MCF 10A (cell line): Measurements from ENCODE around the gene NEBL. TPM values are rescaled to one million over a fixed set of nuclear protein-coding genes. Genes with fewer than 3 reads are reported as not detected.

Experiments used
- BruUV-seq: library from RNA; stranded (reverse); fragments of 400-500 nt; replicated peaks from 2 replicates; lab custom pipeline; 2021; lab: Mats Ljungman, UMichigan
- CTCF ChIA-PET: fragments of 300-600 bp; sonication (Branson Sonifier 250); formaldehyde crosslinking; extraction: SDS; loops from one replicate; lab custom pipeline; 2021; ENCODE audit warnings: antibody characterized with exemption, inconsistent platforms; lab: Yijun Ruan, JAX
- POLR2A ChIA-PET: fragments of 300-600, 350-650 bp; sonication (Branson Sonifier 250); formaldehyde crosslinking; extraction: SDS; loops from one replicate; lab custom pipeline; 2020; ENCODE audit warnings: antibody characterized with exemption, inconsistent platforms; lab: Yijun Ruan, JAX
- DNase-seq: peaks from one replicate; pipeline ENCODE4 v3.0.0-alpha.2; 2018; ENCODE audit not compliant: unreplicated experiment
- H3K27ac Mint-ChIP-seq: one replicate; pipeline ENCODE4 v1.8.0; 2022; ENCODE audit warnings: mild to moderate bottlenecking, low read depth, mixed read lengths; ENCODE audit not compliant: unreplicated experiment
- H3K27me3 Mint-ChIP-seq: one replicate; pipeline ENCODE4 v1.8.0; 2022; ENCODE audit warnings: mixed read lengths; ENCODE audit not compliant: insufficient read depth, unreplicated experiment
- H3K36me3 Mint-ChIP-seq: one replicate; pipeline ENCODE4 v1.8.0; 2022; ENCODE audit warnings: mild to moderate bottlenecking, moderate library complexity, mixed read lengths; ENCODE audit not compliant: insufficient read depth, unreplicated experiment
- H3K4me1 Mint-ChIP-seq: one replicate; pipeline ENCODE4 v1.8.0; 2022; ENCODE audit warnings: mixed read lengths; ENCODE audit not compliant: insufficient read depth, unreplicated experiment
- H3K4me3 Mint-ChIP-seq: one replicate; pipeline ENCODE4 v1.8.0; 2022; ENCODE audit warnings: mild to moderate bottlenecking, moderate library complexity, mixed read lengths; ENCODE audit not compliant: unreplicated experiment
- H3K9me3 Mint-ChIP-seq: one replicate; pipeline ENCODE4 v1.8.0; 2022; ENCODE audit warnings: mixed read lengths; ENCODE audit not compliant: unreplicated experiment
- intact Hi-C: fragments of 100-400 bp; cut with micrococcal nuclease; formaldehyde crosslinking; loops from 2 replicates; pipeline ENCODE4 v1.14.1; 2022
- total RNA-seq: library from RNA; stranded (reverse); gene quantifications from 2 replicates; pipeline ENCODE4 v1.2.3, GENCODE V29; 2022
- TF ChIP-seq, protein P1 (sequence below): fragments of 200-600 bp; IDR thresholded peaks from one replicate; pipeline ENCODE4 v1.8.0; 2022; ENCODE audit warnings: antibody characterized with exemption, mild to moderate bottlenecking; ENCODE audit not compliant: unreplicated experiment

NEBL gene
- total RNA-seq, 1 experiment from 2014 or later: 30.6 TPM

DNA sequence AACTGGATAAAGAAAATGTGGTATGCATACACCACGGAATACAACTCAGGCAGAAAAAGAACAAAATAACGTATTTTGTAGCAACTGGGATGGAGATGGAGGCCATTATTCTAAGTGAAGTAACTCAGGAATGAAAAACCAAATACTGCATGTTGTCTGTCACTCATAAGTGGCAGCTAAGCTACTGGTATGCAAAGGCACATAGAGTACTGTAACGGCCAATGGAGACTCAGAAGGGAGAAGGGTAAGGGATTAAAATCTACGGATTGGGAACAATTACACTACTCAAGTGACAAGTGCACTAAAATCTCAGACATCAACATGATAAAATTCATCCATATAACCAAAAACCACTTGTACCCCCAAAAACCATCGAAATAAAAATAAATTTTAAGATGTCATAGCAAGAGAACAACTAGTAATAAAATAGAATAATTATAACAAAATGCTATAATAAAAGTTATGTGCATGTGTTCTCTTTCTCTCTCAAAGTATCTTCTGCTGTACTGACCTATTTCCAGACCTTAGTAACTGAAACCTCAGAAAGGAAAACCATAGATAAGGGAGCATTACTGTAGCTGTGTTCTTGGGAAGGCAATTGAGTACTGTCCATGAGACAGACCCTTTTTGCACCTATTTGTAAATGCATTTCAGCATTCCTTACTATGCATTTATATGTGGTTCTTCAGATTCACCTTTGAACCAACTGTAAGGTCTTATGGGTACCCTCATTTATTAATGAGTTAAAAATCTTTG lies 6.7 kb upstream of the NEBL start:
- intact Hi-C loops: no loop called here
- no peak for DNase-seq
- ChIA-PET POLR2A (interaction anchor here (0.9 kb wide), 1 partner anchor 18 kb away, joined by 3 read pairs; no protein-coding TSS in a partner anchor), CTCF (interaction anchor here (1.3 kb wide), 1 partner anchor 49 kb away, joined by 3 read pairs; no protein-coding TSS in a partner anchor)
- no peaks in the 10 kb centered on the region for H3K27me3 Mint-ChIP-seq
- no TSS peak for BruUV-seq
- H3K4me3 Mint-ChIP-seq: no peak overlapping the region
- H3K9me3 Mint-ChIP-seq: no peaks in the 10 kb centered on the region
- H3K36me3 Mint-ChIP-seq: peaks cover 6% of the 10 kb centered on the region
- H3K4me1 Mint-ChIP-seq: peaks cover 2% of the 10 kb centered on the region
- TF ChIP-seq, protein P1, sequence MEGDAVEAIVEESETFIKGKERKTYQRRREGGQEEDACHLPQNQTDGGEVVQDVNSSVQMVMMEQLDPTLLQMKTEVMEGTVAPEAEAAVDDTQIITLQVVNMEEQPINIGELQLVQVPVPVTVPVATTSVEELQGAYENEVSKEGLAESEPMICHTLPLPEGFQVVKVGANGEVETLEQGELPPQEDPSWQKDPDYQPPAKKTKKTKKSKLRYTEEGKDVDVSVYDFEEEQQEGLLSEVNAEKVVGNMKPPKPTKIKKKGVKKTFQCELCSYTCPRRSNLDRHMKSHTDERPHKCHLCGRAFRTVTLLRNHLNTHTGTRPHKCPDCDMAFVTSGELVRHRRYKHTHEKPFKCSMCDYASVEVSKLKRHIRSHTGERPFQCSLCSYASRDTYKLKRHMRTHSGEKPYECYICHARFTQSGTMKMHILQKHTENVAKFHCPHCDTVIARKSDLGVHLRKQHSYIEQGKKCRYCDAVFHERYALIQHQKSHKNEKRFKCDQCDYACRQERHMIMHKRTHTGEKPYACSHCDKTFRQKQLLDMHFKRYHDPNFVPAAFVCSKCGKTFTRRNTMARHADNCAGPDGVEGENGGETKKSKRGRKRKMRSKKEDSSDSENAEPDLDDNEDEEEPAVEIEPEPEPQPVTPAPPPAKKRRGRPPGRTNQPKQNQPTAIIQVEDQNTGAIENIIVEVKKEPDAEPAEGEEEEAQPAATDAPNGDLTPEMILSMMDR: no peak
- no peak overlapping the region for H3K27ac Mint-ChIP-seq

DNA sequence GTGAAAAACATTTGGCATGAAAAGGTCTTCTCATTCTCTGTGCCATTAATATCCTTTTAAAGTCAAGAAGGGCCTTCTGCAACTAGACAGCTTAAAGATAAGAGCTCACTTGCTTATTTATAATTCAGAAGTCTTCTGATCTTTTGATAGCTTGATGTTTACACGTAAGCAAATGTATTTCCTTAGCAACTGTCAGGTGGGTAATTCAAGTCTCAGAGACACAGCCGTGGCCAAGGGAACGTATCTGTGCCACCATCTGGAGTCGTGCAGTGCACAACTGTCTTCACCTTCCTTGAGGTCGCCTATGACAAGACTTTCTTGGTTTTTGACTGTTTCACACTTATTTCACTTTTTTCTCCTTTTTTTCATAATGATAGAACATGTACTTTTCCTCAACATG lies 4.0 kb upstream of the NEBL start:
- Mint-ChIP-seq H3K36me3 (peaks cover 6% of the 10 kb centered on the region), H3K9me3 (no peaks in the 10 kb centered on the region), H3K4me1 (peaks cover 7% of the 10 kb centered on the region), H3K27me3 (no peaks in the 10 kb centered on the region), H3K27ac (no peak overlapping the region), H3K4me3 (no peak overlapping the region)
- DNase-seq: no peak
- CTCF ChIA-PET: interaction anchor here (0.9 kb wide), 1 partner anchor 14 kb away, joined by 6 read pairs; no protein-coding TSS in a partner anchor
- BruUV-seq: no TSS peak
- POLR2A ChIA-PET: interaction anchor here (1.1 kb wide), 1 partner anchor 16 kb away, joined by 3 read pairs; no protein-coding TSS in a partner anchor
- TF ChIP-seq, protein P1: no peak
- intact Hi-C loops: no loop called here

DNA sequence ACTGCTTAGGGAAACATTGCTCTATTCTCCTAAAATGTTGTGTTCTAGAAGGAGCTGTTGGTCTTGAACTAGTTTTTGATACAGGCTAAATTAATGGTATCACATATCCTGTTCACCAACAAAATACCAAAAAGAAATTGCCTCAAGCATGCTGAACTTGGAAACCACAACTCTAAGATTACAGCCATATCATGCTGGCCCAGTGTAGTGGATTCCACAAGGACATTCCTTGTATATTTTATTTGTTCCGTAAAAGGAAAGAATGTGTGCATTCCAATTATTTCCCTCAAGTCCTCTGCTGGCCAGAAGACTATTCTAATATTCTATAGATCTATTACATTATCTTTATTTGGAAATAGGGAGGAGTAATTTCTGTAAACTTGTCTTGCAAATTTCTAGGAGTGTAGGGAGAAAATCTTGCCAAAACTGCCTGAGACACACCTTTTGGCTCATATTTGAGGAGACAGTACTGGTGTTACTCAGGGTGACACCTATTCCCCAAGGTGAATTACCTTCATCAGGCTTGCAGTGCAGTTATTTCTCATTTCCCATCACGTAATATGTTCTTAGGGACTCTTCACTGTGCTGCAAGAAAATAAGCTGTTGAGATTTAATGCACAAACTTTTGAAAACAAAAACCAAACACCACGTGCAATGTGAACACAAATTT lies 1.9 kb upstream of the NEBL start:
- POLR2A ChIA-PET: interaction anchor here (0.7 to 1.6 kb wide), 3 partner anchors 13 to 966 kb away, joined by 3 to 7 read pairs (median 5); no protein-coding TSS in a partner anchor
- peaks cover 9% of the 10 kb centered on the region for H3K36me3 Mint-ChIP-seq
- no peaks in the 10 kb centered on the region for H3K27me3 Mint-ChIP-seq
- H3K27ac Mint-ChIP-seq: peak overlapping the region; percentile 87
- intact Hi-C loops: no loop called here
- BruUV-seq: no TSS peak
- H3K9me3 Mint-ChIP-seq: no peaks in the 10 kb centered on the region
- CTCF ChIA-PET: interaction anchor here (0.6 kb wide), 2 partner anchors 180 to 1361 kb away, joined by 3 to 6 read pairs; no protein-coding TSS in a partner anchor
- TF ChIP-seq, protein P1: no peak
- H3K4me3 Mint-ChIP-seq: no peak overlapping the region
- peak; percentile 9 for DNase-seq
- peaks cover 7% of the 10 kb centered on the region for H3K4me1 Mint-ChIP-seq

DNA sequence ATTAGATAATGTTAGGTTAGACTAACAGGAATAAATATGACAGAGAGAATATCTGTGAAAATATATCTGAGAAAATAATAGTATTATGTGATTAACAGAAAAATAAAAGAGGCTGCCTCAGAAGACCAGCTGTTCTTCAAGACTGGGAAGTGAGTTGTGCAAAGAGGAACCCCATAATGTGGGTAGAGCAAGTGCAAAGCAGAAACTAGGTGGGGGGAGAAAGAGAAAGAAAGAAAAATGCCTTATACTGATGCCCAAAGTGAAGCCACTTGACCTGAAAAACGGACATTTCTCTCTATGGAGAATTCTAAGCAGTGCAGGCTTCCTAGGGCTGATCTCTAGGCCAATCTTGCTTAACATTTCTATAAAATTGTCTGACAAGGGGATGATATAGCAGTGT lies 3.8 kb downstream of the NEBL start:
- TF ChIP-seq, protein P1: no peak
- CTCF ChIA-PET: interaction anchor here (0.7 kb wide), 1 partner anchor 137 kb away, joined by 3 read pairs; no protein-coding TSS in a partner anchor
- no peak overlapping the region for H3K27ac Mint-ChIP-seq
- no peaks in the 10 kb centered on the region for H3K27me3 Mint-ChIP-seq
- H3K9me3 Mint-ChIP-seq: no peaks in the 10 kb centered on the region
- POLR2A ChIA-PET: no interaction called here
- intact Hi-C loops: no loop called here
- H3K36me3 Mint-ChIP-seq: peaks cover 4% of the 10 kb centered on the region
- no TSS peak for BruUV-seq
- H3K4me3 Mint-ChIP-seq: no peak overlapping the region
- peaks cover 7% of the 10 kb centered on the region for H3K4me1 Mint-ChIP-seq
- no peak for DNase-seq
